DMS 273 (cell line): ENCODE data around the gene FBP2.

ENCODE experiments used
- DNase-seq: peaks from one replicate; lab custom pipeline; 2025; ENCODE audit not compliant: unreplicated experiment; lab: John Stamatoyannopoulos, UW

The FBP2 gene

GRCh38 chr9:94593459-94594345, at the start of gene FBP2:
Gene FBP2, minus strand, starts transcription at chr9:94593824. Its CDS starts 98 bp downstream, at chr9:94593726.
- DNase-seq, result no peak

GRCh38 chr9:94643176-94643575, 49.6 kb upstream of the FBP2 start:
- DNase-seq, result no peak

GRCh38 chr9:94642501-94642900, 48.9 kb upstream of the FBP2 start:
- no peak for DNase-seq

GRCh38 chr9:94639999-94640376, 46.4 kb upstream of the FBP2 start:
- DNase-seq, result no peak

- peak; percentile 44 for DNase-seq
These were observed 45.7 kb upstream of the FBP2 start, which contains the start of gene FBP1 for GRCh38 chr9:94639061-94639998. Gene FBP1, minus strand, starts transcription at chr9:94639518. Its CDS starts 208 bp downstream, at chr9:94639310.

GRCh38 chr9:94638335-94639060, 44.9 kb upstream of the FBP2 start:
- no peak for DNase-seq

- no peak for DNase-seq
These were observed 39.1 kb upstream of the FBP2 start for GRCh38 chr9:94632737-94633136.

- no peak for DNase-seq
These were observed 38.0 kb upstream of the FBP2 start for GRCh38 chr9:94631599-94631998.

- DNase-seq, result no peak
These were observed 37.2 kb upstream of the FBP2 start for GRCh38 chr9:94630833-94631232.

- no peak for DNase-seq
These were observed 36.7 kb upstream of the FBP2 start for GRCh38 chr9:94630281-94630680.

GRCh38 chr9:94627287-94627686, 33.7 kb upstream of the FBP2 start:
- no peak for DNase-seq

- DNase-seq, result no peak
These were observed 32.2 kb upstream of the FBP2 start for GRCh38 chr9:94625835-94626234.

GRCh38 chr9:94624629-94625028, 31.0 kb upstream of the FBP2 start:
- no peak for DNase-seq

GRCh38 chr9:94623253-94623652, 29.6 kb upstream of the FBP2 start:
- DNase-seq, result peak; percentile 19

GRCh38 chr9:94622087-94622800, 28.6 kb upstream of the FBP2 start:
- no peak for DNase-seq

- DNase-seq, result no peak
These were observed 25.4 kb upstream of the FBP2 start for GRCh38 chr9:94619026-94619425.

- DNase-seq, result no peak
These were observed 19.4 kb upstream of the FBP2 start for GRCh38 chr9:94613003-94613402.

- no peak for DNase-seq
These were observed 18.4 kb upstream of the FBP2 start for GRCh38 chr9:94612071-94612470.

- DNase-seq, result no peak
These were observed 18.0 kb upstream of the FBP2 start for GRCh38 chr9:94611638-94612068.

- no peak for DNase-seq
These were observed 16.6 kb upstream of the FBP2 start for GRCh38 chr9:94610181-94610606.

GRCh38 chr9:94607423-94607691, 13.7 kb upstream of the FBP2 start:
- no peak for DNase-seq
